Loucy (cell line): ENCODE data around the gene POLR3E.

ENCODE experiments used
- H2AFZ ChIP-seq: fragments of 200-600 bp; sonication (generic); 2 replicates; pipeline ENCODE4 v1.6.0; 2016; ENCODE audit warnings: antibody characterized with exemption, mild to moderate bottlenecking, low read length, moderate library complexity
- H3F3A ChIP-seq: fragments of 200-600 bp; 2 replicates; pipeline ENCODE4 v1.6.0; 2016; ENCODE audit warnings: antibody characterized with exemption, low read depth, mild to moderate bottlenecking
- H3K27me3 ChIP-seq: fragments of 200-600 bp; sonication (generic); 2 replicates; pipeline ENCODE4 v1.6.1; 2014; ENCODE audit warnings: low read length, mild to moderate bottlenecking; ENCODE audit not compliant: insufficient read depth, poor library complexity, severe bottlenecking
- H3K36me3 ChIP-seq: fragments of 200-600 bp; sonication (generic); 2 replicates; pipeline ENCODE4 v1.6.1; 2016; ENCODE audit warnings: low read length; ENCODE audit not compliant: insufficient read depth
- H3K4me1 ChIP-seq: fragments of 200-600 bp; sonication (generic); 2 replicates; pipeline ENCODE4 v1.5.1; 2014; ENCODE audit warnings: low read length, mild to moderate bottlenecking; ENCODE audit not compliant: insufficient read depth, poor library complexity, severe bottlenecking
- H3K4me2 ChIP-seq: fragments of 200-600 bp; sonication (generic); 2 replicates; pipeline ENCODE4 v1.6.0; 2014; ENCODE audit warnings: antibody characterized with exemption, low read length, low read depth, mild to moderate bottlenecking; ENCODE audit not compliant: poor library complexity, severe bottlenecking
- H3K4me3 ChIP-seq: fragments of 200-600 bp; sonication (generic); 2 replicates; pipeline ENCODE4 v1.5.1; 2014; ENCODE audit warnings: low read length, mild to moderate bottlenecking, mixed read lengths; ENCODE audit not compliant: poor library complexity, severe bottlenecking
- H3K79me2 ChIP-seq: fragments of 200-600 bp; sonication (generic); 2 replicates; pipeline ENCODE4 v1.6.1; 2014; ENCODE audit warnings: low read length; ENCODE audit not compliant: insufficient read depth
- H3K9ac ChIP-seq: fragments of 200-600 bp; sonication (generic); 2 replicates; pipeline ENCODE4 v1.6.0; 2014; ENCODE audit warnings: mild to moderate bottlenecking, low read depth, low read length, moderate library complexity; ENCODE audit not compliant: poor library complexity, severe bottlenecking
- H3K9me2 ChIP-seq: fragments of 200-600 bp; sonication (generic); replicated peaks from 2 replicates; pipeline ENCODE4 v1.6.1; 2016; ENCODE audit warnings: low read depth, low read length, mixed read lengths
- H3K9me3 ChIP-seq: fragments of 200-600 bp; sonication (generic); 2 replicates; pipeline ENCODE4 v1.6.1; 2014; ENCODE audit warnings: mild to moderate bottlenecking, antibody characterized with exemption, low read length, low read depth; ENCODE audit not compliant: insufficient read depth
- H4K20me1 ChIP-seq: fragments of 200-600 bp; sonication (generic); 2 replicates; pipeline ENCODE4 v1.6.0; 2014; ENCODE audit warnings: antibody characterized with exemption, low read length, mild to moderate bottlenecking; ENCODE audit not compliant: insufficient read depth, poor library complexity, severe bottlenecking
- CTCF ChIP-seq: fragments of 200-600 bp; sonication (generic); conservative IDR thresholded peaks from 2 replicates; pipeline ENCODE4 v1.5.1; 2014; ENCODE audit warnings: mild to moderate bottlenecking, antibody characterized with exemption, low read length
- EZH2phosphoT487 ChIP-seq: fragments of 200-600 bp; IDR thresholded peaks from 2 replicates; pipeline ENCODE4 v1.6.1; 2018; ENCODE audit warnings: antibody characterized with exemption, mild to moderate bottlenecking, moderate library complexity, borderline replicate concordance

Gene POLR3E

GRCh38 chr16:22355487-22355908 is 58.3 kb downstream of the POLR3E start:
- Histone ChIP-seq H3K27me3 (no peaks in the 10 kb centered on the region), H3K9me3 (no peaks in the 10 kb centered on the region), H3K4me2 (no peak overlapping the region), H3K4me1 (peaks cover 31% of the 10 kb centered on the region), H3K9ac (no peak overlapping the region), H3K36me3 (peaks cover 3% of the 10 kb centered on the region; the same call in 1 of the 2 replicates), H3K9me2 (no peaks in the 10 kb centered on the region), H2AFZ (no peak overlapping the region), H3K4me3 (no peak overlapping the region), H4K20me1 (peaks cover 4% of the 10 kb centered on the region), H3K79me2 (peaks cover 15% of the 10 kb centered on the region), H3F3A (0 out of 2 replicates have a peak, but pooled peaks cover 9% of the 10 kb centered on the region)
- no peak for TF ChIP-seq CTCF
- no peak for TF ChIP-seq EZH2phosphoT487

- Histone ChIP-seq H3K36me3 (peaks cover 4% of the 10 kb centered on the region; the same call in 1 of the 2 replicates), H3K9me3 (no peaks in the 10 kb centered on the region), H3K4me2 (no peak overlapping the region), H3K9ac (no peak overlapping the region), H3K4me1 (peaks cover 31% of the 10 kb centered on the region), H3K27me3 (no peaks in the 10 kb centered on the region), H3K9me2 (no peaks in the 10 kb centered on the region), H3K79me2 (peaks cover 15% of the 10 kb centered on the region), H2AFZ (no peak overlapping the region), H3F3A (0 out of 2 replicates have a peak, but pooled peaks cover 9% of the 10 kb centered on the region), H4K20me1 (peaks cover 4% of the 10 kb centered on the region), H3K4me3 (no peak overlapping the region)
- TF ChIP-seq CTCF (no peak), EZH2phosphoT487 (no peak)
These were observed 59.9 kb downstream of the POLR3E start for GRCh38 chr16:22356930-22357634.

DNA sequence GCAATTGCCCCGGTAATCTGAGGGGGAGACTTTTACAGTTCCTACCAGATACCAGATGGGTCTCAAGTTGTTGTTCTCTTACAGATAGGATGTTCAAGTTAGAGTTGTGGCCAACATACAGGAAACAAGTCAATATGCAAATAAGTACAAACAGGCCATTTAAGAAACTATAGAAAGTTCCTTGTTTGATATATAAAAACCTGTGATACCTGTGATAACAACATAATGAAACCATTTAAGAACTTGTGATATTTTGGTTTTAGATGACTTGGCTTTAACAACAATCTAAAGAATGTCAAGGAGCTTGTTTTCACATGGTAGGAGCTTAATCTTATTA is 60.4 kb downstream of the POLR3E start:
- H3K4me2 ChIP-seq: peak overlapping the region; percentile 48
- TF ChIP-seq CTCF (no peak), EZH2phosphoT487 (no peak)
- peaks cover 8% of the 10 kb centered on the region; the same call in 1 of the 2 replicates for H3K36me3 ChIP-seq
- H3K4me3 ChIP-seq: peak overlapping the region; percentile 26
- no peaks in the 10 kb centered on the region for H3K9me2 ChIP-seq
- H3F3A ChIP-seq: 0 out of 2 replicates have a peak, but pooled peaks cover 9% of the 10 kb centered on the region
- H3K79me2 ChIP-seq: peaks cover 15% of the 10 kb centered on the region
- H3K4me1 ChIP-seq: peaks cover 31% of the 10 kb centered on the region
- H2AFZ ChIP-seq: no peak overlapping the region
- peak overlapping the region; percentile 60 for H3K9ac ChIP-seq
- peaks cover 4% of the 10 kb centered on the region for H4K20me1 ChIP-seq
- H3K27me3 ChIP-seq: no peaks in the 10 kb centered on the region
- H3K9me3 ChIP-seq: no peaks in the 10 kb centered on the region
